Activated CD4-positive, alpha-beta T cell treated with anti-CD3 and anti-CD28 coated beads, Interleukin-2, Interleukin-6, amounts not matched to agents 100 ng/mL and 50 ng/mL, durations not matched to agents 16 hours and 8 hours (primary cell): ENCODE results near the gene CES3.

Source experiments
- DNase-seq: peaks from one replicate; pipeline ENCODE4 v3.0.0-alpha.2; 2020

CES3 gene, protein sequence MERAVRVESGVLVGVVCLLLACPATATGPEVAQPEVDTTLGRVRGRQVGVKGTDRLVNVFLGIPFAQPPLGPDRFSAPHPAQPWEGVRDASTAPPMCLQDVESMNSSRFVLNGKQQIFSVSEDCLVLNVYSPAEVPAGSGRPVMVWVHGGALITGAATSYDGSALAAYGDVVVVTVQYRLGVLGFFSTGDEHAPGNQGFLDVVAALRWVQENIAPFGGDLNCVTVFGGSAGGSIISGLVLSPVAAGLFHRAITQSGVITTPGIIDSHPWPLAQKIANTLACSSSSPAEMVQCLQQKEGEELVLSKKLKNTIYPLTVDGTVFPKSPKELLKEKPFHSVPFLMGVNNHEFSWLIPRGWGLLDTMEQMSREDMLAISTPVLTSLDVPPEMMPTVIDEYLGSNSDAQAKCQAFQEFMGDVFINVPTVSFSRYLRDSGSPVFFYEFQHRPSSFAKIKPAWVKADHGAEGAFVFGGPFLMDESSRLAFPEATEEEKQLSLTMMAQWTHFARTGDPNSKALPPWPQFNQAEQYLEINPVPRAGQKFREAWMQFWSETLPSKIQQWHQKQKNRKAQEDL

DNA sequence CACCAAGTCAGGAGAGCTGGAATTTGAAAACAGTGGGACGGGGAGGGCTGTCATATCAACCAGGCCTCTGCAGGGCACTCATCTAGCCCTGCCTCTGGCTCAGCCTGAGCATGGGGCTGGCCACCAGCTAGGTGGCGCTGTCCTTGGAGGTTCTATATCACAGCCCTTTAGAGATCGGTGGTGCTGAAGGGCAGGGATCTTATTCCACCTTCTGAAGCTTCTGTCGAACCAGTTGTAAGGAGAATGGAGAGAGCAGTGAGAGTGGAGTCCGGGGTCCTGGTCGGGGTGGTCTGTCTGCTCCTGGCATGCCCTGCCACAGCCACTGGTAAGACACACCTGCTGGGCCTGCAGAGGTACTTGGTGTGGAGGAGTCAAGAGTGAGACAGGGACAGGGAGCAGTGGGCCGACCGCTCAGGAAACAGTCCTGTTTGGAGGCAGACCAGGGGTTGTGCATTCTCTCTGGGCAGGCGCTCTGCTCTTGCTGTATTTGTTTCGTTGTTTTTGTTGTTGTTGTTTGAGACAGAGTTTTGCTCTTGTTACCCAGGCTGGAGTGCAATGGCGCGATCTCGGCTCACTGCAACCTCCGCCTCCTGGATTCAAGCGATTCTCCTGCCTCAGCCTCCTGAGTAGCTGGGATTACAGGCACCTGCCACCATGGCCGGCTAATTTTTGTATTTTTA is at the start of gene CES3:
CES3 (plus strand) TSS at position 202 of the 680 bp plus-strand sequence; CDS start at position 244, 42 bp downstream.
- peak; percentile 85 for DNase-seq

DNA sequence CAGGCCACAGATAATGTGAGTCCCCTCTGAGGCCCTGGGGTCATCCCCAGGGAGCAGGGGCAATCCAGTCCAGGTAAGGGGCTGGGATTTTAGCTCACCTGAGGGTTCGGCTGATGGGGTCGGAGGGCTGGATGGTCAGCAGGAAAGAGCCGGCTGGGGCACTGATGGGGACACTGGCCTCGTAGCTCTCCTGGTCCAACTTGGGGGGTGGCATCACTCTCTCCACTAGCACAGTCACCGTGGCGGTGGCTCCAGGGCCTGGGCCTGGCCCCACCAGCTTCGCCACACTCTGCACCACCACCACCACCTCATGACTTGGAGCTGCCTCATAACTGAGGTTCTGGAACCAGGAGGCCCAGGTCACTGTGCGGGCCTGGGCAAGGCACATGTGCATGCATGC is 49.3 kb upstream of the CES3 start:
- DNase-seq = no peak

- DNase-seq = no peak
These were observed 48.0 kb upstream of the CES3 start for GRCh38 chr16:66913081-66913480.

DNA sequence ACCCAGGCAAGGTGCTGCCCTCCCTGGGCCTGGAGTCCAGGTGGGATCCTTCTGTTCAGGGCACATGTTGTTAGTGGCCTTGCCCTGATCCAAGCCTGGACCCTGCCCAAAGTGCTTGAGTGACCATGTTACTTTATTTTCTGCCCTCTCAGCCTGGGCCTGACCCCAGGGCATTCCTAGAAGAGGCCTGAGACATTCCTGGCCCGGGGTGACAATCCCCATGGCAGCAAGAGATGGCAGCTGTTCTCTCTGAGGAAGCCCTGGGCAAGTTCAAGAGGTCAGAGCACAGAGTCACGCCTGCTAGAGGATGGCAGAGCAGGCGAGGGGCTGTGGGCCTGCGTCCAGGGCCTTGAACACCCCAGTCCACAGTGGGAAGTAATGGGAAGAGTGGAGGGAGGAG is 47.4 kb upstream of the CES3 start:
- DNase-seq = no peak

DNA sequence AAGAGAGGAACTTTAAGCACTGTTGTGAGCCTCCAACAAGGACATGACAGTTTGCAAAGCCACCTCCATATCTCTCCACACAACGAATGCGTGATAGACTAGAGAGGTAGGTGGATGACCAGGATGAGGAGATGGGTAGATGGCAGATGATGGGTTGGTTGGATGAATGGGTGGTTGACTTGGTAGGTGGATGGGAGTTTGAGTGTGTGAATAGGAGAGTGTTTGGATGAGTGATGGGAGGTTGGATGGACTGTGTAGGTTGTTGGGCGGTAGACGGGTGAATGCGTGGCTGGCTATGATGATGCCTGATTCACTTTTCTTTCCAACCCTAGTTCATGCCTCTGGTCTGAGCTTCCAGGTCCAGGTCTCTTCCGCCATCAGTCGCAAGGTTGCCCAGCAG is 46.5 kb upstream of the CES3 start:
- DNase-seq = no peak

- no peak for DNase-seq
These were observed 46.0 kb upstream of the CES3 start for GRCh38 chr16:66915041-66915440.

GRCh38 chr16:66916518-66916917 is 44.5 kb upstream of the CES3 start:
- DNase-seq = no peak

GRCh38 chr16:66917741-66918140 is 43.3 kb upstream of the CES3 start:
- DNase-seq = no peak

- DNase-seq = no peak
These were observed 42.7 kb upstream of the CES3 start for GRCh38 chr16:66918355-66918754.

DNA sequence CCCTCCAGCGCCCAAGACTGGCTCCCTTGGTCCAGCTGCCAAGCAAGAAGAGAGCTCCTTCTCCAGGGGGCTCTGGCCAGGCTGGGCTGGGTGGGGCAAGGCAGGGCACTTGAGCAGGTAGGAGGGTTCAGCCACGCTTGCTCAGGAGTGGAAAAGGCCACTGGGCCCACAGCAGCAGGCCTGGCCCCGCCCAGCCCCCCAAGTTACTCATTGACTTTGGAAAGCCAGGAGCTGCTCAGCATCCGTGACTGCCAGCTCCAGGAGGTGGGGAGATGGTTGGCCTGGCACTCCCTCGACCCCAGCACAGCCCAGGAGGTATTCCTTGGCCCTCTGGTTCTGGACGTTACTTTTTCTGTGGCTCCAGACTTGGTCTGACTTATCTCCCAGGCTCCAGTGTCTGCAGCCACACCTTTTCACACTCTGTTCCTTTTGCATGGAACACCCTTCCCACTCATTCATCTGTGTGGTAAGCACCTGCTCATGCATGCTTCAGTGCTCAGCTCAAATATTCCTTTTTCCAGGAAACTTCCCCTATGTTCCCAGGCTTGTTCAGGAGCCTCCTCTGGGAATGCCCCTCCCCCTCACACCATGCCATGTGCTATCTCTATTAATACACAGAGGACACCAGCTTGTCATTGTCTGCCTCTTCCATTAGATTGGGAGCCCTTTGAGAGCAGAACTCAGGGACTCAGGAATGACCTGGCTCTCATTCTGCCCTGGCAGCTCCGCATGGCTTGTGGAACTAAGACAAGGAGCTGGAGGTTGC is 42.1 kb upstream of the CES3 start, which contains the start of gene CDH16:
CDH16 (minus strand) TSS at position 83 of the 766 bp plus-strand sequence. CDS start 820 bp downstream, outside the sequence.
- no peak for DNase-seq

DNA sequence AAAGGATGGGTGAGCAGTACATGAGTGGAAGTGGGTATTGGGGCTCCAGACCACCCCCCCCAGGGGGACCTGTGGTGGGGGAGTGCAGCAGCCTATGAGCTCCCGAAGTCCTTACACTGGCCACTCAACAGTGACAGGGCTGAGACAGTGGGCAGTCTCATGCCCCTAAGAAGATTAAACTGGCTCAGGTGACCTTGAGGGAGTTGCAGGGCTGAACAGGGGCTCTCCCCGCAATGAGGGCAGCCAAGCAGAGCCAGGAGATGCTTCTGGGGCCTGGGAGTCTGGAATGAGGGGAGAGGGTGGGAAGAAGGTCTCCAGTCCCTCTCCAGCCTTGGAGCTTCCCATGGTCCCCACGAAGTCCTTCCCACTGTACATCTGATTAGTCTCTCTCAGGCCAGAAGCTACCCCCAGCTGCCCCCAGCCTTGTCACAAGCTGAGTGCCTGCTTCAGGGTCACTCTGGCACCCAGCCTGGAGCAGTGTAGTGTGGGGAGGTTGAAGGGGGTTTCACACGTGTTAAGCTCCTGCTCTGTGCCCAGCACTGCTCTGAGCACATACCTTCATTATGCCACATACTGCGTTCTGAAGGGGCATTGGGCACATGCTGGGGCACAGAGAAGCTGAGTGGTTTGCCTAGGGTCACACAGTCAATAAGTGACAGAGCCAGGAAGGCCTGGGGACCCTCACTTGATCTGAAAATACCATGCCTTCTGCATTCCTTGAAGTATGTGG is 41.3 kb upstream of the CES3 start:
- DNase-seq = no peak

DNA sequence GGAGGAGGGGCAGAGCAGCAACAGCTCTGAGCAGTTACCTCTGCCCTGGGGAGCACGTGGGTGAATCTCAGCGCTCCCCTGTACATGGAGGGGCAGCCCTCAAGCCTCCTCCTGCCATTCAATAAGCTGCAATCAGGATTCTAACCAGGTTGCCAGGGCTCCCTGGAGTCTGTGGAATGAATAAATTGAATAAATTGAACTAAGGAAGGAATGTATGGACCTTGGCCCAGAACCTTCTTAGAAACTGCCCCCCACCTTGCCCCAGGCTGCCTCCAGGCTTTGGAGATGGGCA is 40.8 kb upstream of the CES3 start:
- DNase-seq = no peak

GRCh38 chr16:66920924-66921680 is 40.0 kb upstream of the CES3 start:
- no peak for DNase-seq

DNA sequence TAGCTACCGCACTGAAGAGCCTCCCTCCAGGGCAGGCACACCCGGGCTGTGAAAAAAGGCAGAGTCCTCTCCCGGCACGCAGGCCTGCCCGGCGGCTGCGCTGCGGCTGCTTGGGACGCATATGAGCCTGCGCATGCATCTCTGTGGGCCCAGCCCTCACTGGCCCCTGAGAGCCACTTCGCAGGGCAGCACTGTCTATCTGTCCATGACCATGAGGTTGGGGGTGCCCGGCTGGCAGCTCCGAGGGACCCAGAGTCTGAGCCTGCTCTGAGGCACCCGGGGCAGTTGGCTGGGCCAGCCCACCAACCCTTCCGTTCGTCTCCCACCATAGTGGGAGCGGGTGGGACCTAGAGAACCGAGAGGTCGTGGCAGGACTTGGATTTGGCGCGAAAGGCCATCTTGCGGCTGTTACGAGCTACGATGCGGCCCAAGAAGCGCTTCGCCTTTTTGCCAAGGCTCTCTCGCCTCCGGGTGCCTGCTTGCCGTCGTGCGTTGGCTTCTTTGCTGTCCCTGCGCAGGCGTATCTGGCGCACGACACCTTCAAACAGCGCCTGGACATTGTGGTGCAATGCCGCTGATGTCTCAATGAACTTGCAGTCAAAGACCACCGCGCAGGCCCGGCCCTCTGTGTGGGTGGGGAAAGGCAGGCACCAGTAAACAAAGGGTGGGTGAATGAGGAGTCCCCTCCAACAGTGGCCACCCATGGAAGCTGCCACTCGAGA is 39.2 kb upstream of the CES3 start:
- DNase-seq = no peak

GRCh38 chr16:66923247-66923731 is 37.8 kb upstream of the CES3 start:
- no peak for DNase-seq

DNA sequence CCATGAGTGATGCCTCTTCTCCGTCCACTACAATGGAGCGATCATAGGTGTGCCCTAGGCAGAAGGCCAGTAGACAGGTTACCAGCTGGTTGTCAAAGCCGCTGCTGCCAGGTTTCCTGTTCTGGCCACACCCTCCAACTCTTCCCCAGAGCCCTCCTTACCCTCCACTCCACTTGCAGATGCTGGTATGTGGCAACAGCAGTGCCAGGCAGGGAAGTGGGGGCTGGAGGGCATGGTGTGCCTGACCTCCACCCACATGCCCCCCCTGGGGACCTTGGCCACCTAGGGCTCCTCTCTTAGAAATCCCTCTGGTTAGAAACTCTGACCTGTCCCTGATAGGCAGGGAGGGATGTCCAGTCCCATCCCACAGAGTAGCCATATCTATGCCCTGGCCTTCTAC is 37.2 kb upstream of the CES3 start:
- no peak for DNase-seq

DNA sequence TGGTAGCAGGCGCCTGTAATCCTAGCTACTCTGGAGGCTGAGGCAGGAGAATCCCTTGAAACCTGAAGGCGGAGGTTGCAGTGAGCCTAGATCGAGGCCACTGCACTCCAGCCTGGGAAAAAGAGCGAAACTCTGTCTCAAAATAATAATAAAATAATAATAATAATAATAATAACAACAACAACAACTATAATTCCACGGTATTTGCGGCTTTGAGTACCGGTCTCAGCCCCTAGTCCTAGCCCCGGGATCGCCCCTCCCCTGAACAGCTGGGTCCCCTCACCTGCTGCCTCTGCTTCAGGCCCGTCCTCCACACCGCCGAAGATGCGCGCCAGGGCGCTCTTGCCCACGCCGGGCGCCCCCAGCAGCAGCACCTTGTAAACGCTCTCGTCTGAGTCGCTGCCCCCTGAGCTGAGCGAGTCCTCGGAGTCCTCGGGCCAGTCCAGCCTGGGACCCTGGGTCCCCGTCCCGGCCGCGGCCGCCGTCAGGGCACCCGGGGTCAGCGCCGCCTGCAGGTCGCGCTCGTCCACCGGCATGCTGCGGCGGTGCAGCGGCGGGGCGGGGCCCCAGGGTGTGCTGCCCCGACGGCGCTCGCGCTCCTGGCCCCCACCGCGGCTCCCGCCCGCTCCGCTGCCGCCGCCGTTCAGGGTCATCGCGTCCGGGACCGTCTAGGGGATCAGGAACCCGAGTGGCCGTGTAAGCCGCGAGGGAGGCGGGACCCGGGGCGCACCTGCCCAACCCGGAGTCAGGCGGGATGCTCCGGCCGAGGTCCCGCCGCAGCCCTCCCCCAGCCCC is 36.3 kb upstream of the CES3 start:
- DNase-seq = peak; percentile 44

GRCh38 chr16:66925322-66925840 is 35.7 kb upstream of the CES3 start, which contains the start of gene RRAD:
RRAD (minus strand) TSS chr16:66925535; CDS start chr16:66925179, 356 bp downstream.
- no peak for DNase-seq

DNA sequence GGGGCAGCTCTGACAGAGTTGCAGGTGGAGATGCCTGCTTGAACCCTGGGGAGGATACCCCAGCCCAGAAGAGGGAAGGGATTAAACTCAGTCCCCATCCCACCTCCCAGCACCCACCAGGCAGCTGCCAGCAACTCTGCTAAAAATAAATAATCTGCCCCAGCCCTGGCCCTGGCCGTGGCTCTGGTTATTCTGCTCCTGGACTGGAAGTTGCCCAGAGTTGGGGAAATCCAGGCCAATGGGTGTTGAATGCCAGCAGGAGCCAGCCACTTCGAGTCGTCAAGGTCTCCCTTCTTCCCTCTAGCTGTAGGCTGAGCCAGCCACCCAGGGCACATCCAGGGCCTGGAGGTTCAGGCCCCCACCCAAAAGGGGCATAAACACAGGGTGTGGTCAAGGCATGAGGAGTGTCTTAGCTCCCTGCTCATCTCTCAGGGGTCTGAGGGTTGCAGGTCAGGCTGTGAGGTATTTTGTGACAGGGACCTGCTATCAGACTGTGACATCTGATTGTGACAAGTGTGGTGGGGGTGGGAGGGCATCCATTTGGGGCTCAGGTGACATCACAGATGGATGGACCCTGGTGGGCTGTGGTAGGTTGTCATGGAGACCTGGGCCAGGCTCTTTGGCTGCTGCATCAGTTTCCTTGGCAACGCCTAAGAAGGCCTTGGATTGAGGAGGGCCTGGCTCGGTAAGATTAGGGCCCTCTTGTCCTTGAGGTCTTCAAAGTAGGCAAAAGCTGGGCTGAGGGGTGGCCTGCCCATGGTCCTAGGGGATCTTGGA is 34.7 kb upstream of the CES3 start:
- no peak for DNase-seq
